ENCODE measurements around the gene CAND2.

The CAND2 gene

GRCh38 chr3:12759097-12759679 is 37.3 kb upstream of the CAND2 start, which contains the start of gene TMEM40:
TMEM40 (minus strand) TSS chr3:12759259; CDS start chr3:12749832, 9,427 bp downstream.
- CTCF ChIA-PET = interaction anchor here (0.5 kb wide), 1 partner anchor 94 kb away, joined by 6 read pairs; no protein-coding TSS in a partner anchor
- DNase-seq (ENCODE audit: extremely low spot score) = no peak
- TF ChIP-seq BHLHE40 (IDR thresholded peaks at IDR 0.05; ENCODE audit: borderline replicate concordance) (no peak), ELF4 (IDR thresholded peaks at IDR 0.05) (no peak), PKNOX1 (IDR thresholded peaks at IDR 0.05) (no peak), FOXM1 (IDR thresholded peaks at IDR 0.05; ENCODE audit: borderline replicate concordance) (no peak), HDGF (IDR thresholded peaks at IDR 0.05; ENCODE audit: borderline replicate concordance) (no peak), ZNF384 (IDR thresholded peaks at IDR 0.05) (no peak), FOXA1 (IDR thresholded peaks at IDR 0.05) (no peak), NFRKB (IDR thresholded peaks at IDR 0.05) (no peak), SUZ12 (IDR thresholded peaks at IDR 0.05) (no peak), SP1 (IDR thresholded peaks at IDR 0.05) (no peak), TARDBP (IDR thresholded peaks at IDR 0.05) (no peak), FOXK2 (IDR thresholded peaks at IDR 0.05) (no peak), ARNT (IDR thresholded peaks at IDR 0.05) (no peak), CTBP1 (IDR thresholded peaks at IDR 0.05; ENCODE audit: borderline replicate concordance) (no peak), LEF1 (IDR thresholded peaks at IDR 0.05; ENCODE audit: borderline replicate concordance) (no peak), L3MBTL2 (conservative IDR thresholded peaks at IDR 0.05) (no peak)
- POLR2A ChIA-PET = interaction anchor here (0.7 kb wide), 1 partner anchor 37 kb away, joined by 3 read pairs; the partner anchor contains the start of gene CAND2

- ChIA-PET POLR2A (interaction anchor here (0.7 kb wide), 1 partner anchor 37 kb away, joined by 3 read pairs; the partner anchor contains the start of gene CAND2), CTCF (no interaction called here)
- DNase-seq (ENCODE audit: extremely low spot score) = no peak
- TF ChIP-seq LEF1 (IDR thresholded peaks at IDR 0.05; ENCODE audit: borderline replicate concordance) (no peak), ELF4 (IDR thresholded peaks at IDR 0.05) (no peak), SUZ12 (IDR thresholded peaks at IDR 0.05) (no peak), ZNF384 (IDR thresholded peaks at IDR 0.05) (no peak), PKNOX1 (IDR thresholded peaks at IDR 0.05) (no peak), NFRKB (IDR thresholded peaks at IDR 0.05) (no peak), ARNT (IDR thresholded peaks at IDR 0.05) (no peak), SP1 (IDR thresholded peaks at IDR 0.05) (no peak), BHLHE40 (IDR thresholded peaks at IDR 0.05; ENCODE audit: borderline replicate concordance) (no peak), FOXM1 (IDR thresholded peaks at IDR 0.05; ENCODE audit: borderline replicate concordance) (no peak), TARDBP (IDR thresholded peaks at IDR 0.05) (no peak), HDGF (IDR thresholded peaks at IDR 0.05; ENCODE audit: borderline replicate concordance) (no peak), FOXK2 (IDR thresholded peaks at IDR 0.05) (no peak), CTBP1 (IDR thresholded peaks at IDR 0.05; ENCODE audit: borderline replicate concordance) (no peak), FOXA1 (IDR thresholded peaks at IDR 0.05) (no peak)
Observed at GRCh38 chr3:12759693-12760565, 36.6 kb upstream of the CAND2 start.

GRCh38 chr3:12764171-12764776 is 32.2 kb upstream of the CAND2 start:
- ChIA-PET POLR2A (no interaction called here), CTCF (interaction anchor here (0.7 kb wide), 1 partner anchor 43 kb away, joined by 7 read pairs; no protein-coding TSS in a partner anchor)
- no peak for DNase-seq (ENCODE audit: extremely low spot score)
- TF ChIP-seq BHLHE40 (IDR thresholded peaks at IDR 0.05; ENCODE audit: borderline replicate concordance) (no peak), ARNT (IDR thresholded peaks at IDR 0.05) (no peak), L3MBTL2 (conservative IDR thresholded peaks at IDR 0.05) (no peak), LEF1 (IDR thresholded peaks at IDR 0.05; ENCODE audit: borderline replicate concordance) (no peak), ZNF384 (IDR thresholded peaks at IDR 0.05) (no peak), CTBP1 (IDR thresholded peaks at IDR 0.05; ENCODE audit: borderline replicate concordance) (no peak), ELF4 (IDR thresholded peaks at IDR 0.05) (no peak), SP1 (IDR thresholded peaks at IDR 0.05) (no peak), FOXM1 (IDR thresholded peaks at IDR 0.05; ENCODE audit: borderline replicate concordance) (no peak), FOXK2 (IDR thresholded peaks at IDR 0.05) (no peak), SUZ12 (IDR thresholded peaks at IDR 0.05) (no peak)

GRCh38 chr3:12766541-12766940 is 29.9 kb upstream of the CAND2 start:
- POLR2A ChIA-PET = no interaction called here
- DNase-seq (ENCODE audit: extremely low spot score) = no peak
- CTCF ChIA-PET = no interaction called here
- TF ChIP-seq FOXK2 (IDR thresholded peaks at IDR 0.05) (no peak), LEF1 (IDR thresholded peaks at IDR 0.05; ENCODE audit: borderline replicate concordance) (no peak), ARNT (IDR thresholded peaks at IDR 0.05) (no peak), ZNF384 (IDR thresholded peaks at IDR 0.05) (no peak), FOXM1 (IDR thresholded peaks at IDR 0.05; ENCODE audit: borderline replicate concordance) (no peak), SP1 (IDR thresholded peaks at IDR 0.05) (no peak), ELF4 (IDR thresholded peaks at IDR 0.05) (no peak), FOXA1 (IDR thresholded peaks at IDR 0.05) (no peak), CTBP1 (IDR thresholded peaks at IDR 0.05; ENCODE audit: borderline replicate concordance) (no peak), TARDBP (IDR thresholded peaks at IDR 0.05) (no peak), PKNOX1 (IDR thresholded peaks at IDR 0.05) (no peak), HDGF (IDR thresholded peaks at IDR 0.05; ENCODE audit: borderline replicate concordance) (no peak), L3MBTL2 (conservative IDR thresholded peaks at IDR 0.05) (no peak), BHLHE40 (IDR thresholded peaks at IDR 0.05; ENCODE audit: borderline replicate concordance) (no peak), NFRKB (IDR thresholded peaks at IDR 0.05) (no peak), SUZ12 (IDR thresholded peaks at IDR 0.05) (no peak)

All from HEK293T (cell line).